Measurements from ENCODE around the gene ARL4D.

The ARL4D gene

DNA sequence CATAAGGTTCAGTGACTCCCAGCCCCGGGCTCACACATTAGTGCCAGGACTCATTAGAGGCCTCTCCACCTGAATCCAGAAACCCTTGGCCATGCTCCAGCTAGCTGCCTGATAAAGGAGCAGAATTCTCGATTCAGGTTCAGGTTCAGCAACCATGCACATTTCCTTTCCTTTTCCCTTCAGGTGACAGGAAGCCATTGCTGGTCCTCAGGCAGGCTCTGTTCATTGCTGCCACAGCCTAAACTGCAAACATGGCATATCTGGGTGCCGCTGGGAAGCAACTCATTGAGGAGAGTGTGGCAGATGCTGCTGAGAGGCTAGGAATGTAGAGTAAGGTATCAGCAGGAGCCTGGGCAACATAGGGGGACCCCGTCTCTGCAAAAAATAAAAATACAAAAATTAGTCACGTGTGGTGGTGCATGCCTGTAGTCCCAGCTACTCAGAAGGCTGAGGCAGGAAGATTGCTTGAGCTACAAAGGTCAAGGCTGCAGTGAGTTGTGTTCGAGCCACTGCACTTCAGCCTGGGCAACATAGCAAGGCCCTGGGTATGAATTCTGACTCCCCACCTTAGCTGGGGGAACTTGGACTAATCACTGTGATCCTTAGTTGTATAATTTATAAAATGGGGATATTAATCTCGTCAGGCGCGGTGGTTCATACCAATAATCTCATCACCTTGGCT, 28.7 kb downstream of the ARL4D start:
- DNase-seq (ENCODE audit: low spot score): no peak

DNA sequence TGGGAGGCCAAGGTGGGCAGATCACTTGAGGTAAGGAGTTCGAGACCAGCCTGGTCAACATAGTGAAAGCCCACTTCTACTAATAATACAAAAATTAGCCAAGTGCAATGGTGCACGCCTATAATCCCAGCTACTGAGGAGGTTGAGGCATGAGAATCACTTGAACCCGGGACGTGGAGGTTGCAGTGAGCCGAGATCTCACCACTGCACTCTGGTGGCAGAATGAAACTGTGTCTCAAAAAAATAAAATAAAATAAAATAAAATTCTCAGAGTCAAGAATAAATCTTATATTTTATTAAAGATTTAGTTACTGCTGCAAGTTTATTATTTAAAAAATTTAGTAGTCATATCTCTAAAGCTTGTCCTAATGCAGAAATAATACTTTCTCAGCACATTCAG, 29.7 kb downstream of the ARL4D start:
- DNase-seq (ENCODE audit: low spot score): no peak

DNA sequence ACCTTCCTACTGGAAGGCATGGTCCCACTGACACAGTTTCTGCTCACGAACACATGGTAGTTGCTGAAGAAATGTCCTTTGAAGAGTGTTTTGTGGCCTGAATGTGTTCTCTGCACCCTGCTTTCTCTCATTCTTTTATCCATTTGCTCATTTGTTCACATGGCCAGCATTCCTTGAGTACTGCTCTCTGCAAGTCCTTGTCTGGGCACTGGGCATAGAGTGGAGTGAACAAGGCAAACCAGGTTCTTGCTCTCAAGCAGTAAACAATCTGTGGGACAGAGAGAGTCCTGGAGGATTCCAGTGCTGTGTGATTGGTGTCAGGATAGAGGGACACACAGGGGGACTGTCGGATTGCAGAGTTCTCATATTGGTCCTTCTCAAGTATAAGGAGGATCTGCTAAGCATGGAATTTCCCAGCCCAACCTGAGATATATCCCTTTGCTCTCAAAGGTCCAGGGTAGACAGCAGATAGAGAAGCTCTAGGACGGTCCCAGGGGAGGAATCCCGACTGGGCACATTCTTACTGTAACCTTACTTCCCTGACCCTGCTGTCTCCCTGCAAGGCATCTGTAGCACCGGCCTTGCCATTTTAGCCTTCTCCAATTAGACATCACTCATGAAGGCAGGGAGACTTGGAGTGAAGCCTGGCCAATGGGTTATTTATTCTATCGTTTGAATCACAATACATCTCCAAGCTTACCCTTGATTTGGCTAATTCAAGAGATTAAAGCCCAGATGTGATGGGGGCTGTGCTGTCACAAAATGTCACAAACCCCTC, 32.3 kb downstream of the ARL4D start:
- DNase-seq (ENCODE audit: low spot score): no peak

DNA sequence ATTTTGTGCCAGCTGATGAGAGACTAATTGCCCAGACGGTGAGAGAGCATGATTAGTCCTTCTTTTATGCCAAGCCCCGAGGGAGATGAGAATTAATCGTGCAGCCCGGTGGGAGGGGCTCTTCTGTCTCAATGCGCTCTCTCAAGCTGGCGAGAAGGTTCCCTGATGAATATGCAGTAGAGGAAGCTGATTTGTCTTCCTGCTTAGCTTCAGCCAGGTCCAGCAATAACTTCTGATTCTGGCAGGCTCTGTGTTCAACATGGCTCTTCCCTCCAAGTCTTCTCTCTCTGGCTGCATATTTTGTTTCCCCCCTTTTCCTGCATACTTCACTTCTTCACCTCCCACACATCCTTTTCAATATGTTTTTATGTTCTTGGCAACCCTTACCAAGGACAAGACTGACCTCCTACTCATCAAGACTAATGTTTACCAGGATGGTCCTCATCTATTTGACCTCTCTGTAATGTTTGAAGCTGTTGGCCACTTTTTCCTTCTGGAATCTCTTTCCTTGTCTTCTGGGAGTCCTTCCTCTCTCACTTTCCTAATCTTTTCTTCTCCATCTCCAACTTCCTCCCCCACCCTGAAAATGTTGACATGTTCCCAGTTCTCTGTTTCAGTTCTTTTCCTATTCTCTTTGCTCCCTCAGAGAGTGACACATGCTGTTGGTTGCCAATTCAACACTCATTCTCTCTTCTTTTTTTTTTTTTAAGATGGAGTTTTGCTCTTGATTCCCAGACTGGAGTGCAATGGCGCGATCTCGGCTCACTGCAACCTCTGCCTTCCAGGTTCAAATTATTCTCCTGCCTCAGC, 33.1 kb downstream of the ARL4D start:
- DNase-seq (ENCODE audit: low spot score): no peak

DNA sequence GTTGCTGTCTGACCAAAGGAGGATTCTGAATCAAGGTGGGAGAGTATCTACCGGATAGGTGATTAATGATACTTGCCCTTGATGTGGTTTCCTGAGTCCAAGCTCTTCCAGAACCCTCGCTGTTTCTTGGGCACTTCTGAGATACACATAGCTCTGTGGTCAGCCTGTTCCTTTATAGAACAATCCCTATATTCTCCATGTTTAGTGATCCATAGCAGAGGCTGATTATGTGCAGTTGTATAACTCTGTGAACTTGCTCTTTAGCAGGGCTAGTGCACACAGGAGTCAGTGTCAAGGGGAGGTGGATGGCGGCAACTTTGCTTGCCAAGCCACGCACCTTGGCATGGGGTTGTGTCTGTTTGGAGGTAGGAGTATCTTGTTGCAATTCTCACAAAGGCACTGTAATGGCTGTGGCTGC, 36.1 kb downstream of the ARL4D start:
- DNase-seq (ENCODE audit: low spot score): no peak

DNA sequence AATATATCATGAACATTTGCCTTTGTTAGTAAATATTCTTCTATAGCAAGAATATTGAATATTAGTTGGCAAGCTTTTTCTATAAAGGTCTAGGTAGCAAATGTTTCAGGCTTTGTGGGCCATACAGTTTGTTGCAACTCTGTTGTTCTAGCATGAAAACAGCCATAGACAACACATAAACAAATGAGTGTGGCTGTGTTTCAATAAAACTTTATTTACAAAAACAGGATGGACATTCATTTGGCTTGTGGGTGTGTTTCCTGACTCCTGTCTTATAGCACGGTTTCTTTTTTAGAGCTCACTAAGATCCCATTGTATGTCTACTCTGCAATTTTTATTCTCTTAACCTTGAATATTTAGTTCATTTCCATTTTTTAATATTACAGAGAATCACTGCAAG, 39.0 kb downstream of the ARL4D start:
- DNase-seq (ENCODE audit: low spot score): no peak

DNA sequence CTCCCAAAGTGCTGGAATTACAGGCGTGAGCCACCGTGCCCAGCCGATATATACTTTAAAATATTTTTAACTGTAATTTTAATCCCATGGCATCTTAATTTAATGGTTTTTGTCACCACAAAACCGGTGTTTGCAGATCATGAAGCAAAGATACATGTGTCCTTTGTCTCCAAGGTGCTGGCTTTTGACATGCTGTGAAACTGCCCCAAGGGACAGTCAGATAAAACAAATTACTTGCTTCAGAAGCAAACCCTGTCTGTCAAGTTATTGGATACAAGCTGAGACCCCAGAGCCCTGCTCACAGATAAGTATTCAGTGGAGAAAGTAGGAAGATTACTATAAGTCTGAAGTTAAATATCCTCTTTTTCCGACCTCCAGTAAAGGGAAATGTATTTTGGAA, 39.8 kb downstream of the ARL4D start:
- no peak for DNase-seq (ENCODE audit: low spot score)

DNA sequence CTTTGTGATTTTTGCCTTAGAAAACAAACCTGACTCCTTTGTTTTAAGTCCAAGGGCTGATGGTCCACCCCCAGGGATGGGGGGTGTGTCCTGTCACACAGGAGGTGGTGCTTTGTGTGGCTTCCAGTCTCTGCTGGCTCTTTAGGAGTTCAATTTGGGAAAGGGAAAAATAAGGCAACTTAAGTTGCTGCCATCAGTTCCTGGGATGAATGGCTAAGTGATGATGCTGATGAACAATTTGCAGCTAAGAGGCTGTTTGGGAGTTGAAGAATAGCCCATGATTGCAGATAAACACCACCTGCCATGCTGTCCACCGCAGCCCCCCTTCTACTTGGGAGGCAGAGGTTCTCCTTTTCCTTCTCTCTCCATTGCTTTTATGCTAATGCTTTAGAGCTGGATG, 40.2 kb downstream of the ARL4D start:
- DNase-seq (ENCODE audit: low spot score): no peak

DNA sequence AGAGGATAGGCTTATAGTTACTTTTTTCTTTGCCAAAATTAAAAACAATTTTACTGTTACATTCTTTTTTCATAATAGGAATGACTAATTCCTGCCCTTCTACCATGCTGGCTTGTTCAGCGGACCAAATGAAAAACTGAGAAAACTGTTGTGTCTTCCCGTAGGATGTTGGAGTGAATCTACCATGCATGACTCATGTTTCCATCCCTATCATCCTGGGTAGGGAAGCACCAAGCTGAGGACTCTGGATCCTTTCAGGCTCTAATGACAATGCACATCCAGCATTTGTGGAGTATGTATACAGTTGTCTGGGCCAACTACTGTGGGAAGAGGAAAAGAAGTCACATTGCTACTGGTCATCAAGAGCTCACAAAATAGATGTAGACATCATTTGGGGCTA, 43.9 kb downstream of the ARL4D start:
- no peak for DNase-seq (ENCODE audit: low spot score)

DNA sequence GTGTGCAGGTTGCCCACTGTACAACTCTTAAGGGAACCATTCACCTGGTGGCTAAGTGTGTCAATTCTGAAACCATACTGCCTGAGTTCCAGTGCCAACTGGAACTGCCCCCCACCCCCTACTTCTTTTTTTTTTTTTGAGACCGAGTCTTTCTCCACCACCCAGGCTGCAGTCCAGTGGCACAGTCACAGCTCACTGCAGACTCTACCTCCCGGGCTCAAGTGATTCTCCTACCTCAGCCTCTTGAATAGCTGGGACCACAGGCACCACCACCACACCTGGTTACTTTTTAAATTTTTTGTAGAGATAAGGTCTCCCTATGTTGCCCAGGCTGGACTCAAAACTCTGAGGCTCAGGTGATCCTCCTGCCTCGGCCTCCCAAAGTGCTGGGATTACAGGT, 44.6 kb downstream of the ARL4D start:
- DNase-seq (ENCODE audit: low spot score): no peak

DNA sequence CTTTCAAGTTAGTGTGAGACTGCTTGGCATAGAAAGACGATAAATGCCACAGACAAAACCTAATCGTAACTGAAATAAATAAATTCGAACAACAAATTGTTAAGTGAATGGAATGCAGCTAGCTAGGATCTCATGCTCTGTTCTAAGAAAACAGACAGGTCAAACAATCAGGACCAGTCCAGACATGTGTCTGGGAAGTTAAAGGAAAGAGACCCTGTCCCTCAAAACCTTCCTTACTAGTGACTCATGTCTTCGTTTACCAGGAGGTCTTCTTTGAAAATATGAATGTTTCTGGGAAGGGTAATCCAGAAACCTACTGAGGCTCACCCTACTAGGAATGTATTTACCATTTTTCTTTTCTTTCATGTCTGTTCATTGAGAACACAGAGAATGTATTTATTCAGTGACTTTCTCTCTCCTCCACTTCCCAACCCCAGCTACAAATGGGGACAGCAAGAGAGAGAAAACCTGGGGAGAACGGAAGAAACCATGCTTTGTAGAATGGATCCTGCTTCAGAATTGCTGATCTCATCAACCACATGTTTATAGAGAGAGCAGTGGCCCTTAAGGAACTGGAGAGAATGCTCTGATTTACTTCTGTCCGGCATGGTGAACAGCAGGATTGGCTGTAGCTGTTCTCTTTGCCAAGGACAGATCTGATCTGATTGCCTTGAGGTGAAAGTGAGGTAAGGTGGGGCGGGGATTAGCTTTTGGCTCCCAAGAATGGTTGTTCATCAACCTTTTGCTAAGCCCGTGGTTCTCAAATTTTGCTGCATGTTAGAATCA, 45.6 kb downstream of the ARL4D start:
- no peak for DNase-seq (ENCODE audit: low spot score)

DNA sequence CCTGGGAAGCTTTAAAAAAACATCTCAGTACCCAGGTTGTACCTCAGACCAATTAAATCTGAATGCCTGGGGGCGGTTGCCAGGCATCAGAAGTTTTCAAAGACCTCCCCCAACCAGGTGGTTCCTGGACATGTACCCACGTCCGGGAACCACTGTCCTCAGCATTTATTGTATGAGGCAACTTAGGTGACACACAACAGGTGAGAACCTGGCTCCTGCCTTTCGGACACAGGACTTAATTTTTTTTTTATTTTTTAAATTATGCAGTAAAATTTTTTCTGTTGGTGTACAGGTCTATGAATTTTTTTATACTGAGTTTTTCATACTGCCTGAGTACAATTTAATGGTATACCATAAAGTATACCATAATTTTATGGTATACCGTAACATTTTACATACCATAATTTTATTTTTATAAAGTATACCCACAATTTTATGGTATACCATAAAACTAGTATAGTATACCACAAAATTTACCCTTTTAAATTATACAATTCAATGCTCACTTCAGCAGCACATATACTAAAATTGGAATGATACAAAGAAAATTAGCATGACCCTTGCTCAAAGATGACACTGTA, 46.3 kb downstream of the ARL4D start:
- no peak for DNase-seq (ENCODE audit: low spot score)

DNA sequence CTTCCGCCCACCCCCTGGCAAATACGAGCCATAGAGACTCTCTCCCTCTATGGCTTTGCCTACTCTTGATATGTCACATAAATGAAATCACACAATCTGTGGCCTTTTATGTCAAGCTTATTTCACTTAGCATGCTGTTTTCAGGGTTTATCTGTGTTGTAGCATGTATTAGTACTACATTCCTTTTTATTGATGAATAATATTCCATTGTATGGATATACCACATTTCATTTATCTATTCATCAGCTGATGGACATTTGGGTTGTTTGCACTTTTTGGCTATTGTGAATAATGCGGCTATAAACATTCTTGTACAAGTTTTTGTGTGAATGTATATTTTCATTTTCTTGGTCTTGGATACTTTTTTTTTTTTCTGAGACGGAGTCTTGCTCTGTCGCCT, 48.0 kb downstream of the ARL4D start:
- no peak for DNase-seq (ENCODE audit: low spot score)

DNA sequence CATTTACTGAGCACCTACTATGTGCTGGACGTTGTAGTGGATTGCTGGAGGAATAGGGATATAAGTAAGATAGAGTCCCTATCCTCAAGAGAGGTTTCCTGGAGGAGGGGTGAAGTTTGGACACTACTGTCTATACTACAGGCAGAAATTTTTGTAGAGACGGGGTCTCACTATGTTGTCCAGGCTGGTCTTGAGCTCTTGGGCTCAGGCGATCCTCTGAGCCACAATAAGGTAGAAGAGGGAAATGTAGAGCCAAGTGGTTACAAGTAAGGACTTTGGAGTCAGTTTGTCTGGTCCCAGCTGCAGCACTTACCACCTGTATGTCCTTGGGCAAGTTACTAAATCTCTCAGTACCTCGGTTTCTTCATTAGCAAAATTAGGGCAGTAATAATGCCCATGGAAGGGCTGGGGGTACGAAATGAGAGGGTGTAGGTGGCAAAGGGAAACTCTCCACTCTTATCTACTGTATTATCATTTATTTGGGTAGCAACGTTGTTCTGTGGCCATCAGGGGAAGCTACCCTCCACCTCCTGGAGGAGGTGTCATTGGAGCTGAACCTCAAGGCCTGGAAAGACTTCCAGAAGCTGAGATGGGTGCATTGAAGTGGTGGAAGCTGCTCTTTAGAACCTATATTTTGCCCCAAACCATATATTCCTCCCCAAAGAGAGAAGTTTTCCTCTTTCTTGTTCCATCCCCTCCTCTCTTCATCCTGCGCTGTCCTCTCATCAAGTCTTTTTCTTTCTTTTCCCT, 50.1 kb downstream of the ARL4D start:
- no peak for DNase-seq (ENCODE audit: low spot score)

DNA sequence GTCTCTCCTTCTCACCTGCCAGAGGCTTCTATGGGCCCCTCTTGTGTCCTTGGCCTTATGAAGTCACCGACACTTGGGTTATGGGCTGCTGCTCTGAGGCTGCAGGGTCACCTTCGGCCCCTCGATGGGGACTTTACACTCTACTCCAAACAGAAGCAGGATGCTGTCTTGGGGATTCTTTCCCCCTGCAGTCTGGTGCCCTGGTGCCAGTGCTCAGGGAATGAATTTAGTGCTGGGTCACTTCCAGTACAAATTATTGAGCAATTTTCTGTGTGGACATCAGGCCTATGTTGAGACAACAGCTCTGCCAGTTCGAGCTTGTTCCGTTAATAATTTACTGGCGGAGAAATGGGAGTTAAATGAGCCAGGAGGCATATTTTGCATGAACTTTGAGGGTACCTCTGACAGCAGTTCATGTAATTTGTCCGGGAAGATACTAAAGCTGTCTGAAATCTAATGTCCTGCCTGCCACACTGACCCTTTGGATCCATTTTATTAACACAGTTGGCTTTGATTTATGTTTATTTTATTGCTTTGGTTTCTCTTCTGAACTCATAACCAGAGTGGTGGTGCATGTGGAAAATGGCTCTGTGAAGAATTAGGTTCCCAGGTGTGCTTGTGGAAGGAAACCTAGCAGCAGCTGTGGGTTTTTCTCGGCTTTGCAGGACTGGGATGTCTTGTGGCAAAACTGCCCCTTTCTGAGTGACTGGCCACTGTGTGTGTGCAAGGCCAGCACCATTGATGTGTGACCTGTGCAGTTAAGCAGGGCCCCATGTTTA, 50.9 kb downstream of the ARL4D start:
- no peak for DNase-seq (ENCODE audit: low spot score)
